ENCODE measurements around the gene LAMB1. TPM values are rescaled to one million over a fixed set of nuclear protein-coding genes. Genes with fewer than 3 reads are reported as not detected.

LAMB1 gene
- polyA plus RNA-seq, 1 experiment, result 204 TPM

GRCh38 chr7:108014747-108015682 is 12.1 kb upstream of the LAMB1 start:
- H3K27me3 ChIP-seq (ENCODE audit: control insufficient read depth, insufficient read depth, low read length), result no peaks in the 10 kb centered on the region
- ChIA-PET CTCF (interaction anchor here (2.1 to 4.0 kb wide), 2 partner anchors 9 to 11 kb away, joined by 11 to 12 read pairs; partner anchors contain the start of gene LAMB1), POLR2A (interaction anchor here (1.0 kb wide), 1 partner anchor 79 kb away, joined by 4 read pairs; no protein-coding TSS in a partner anchor)
- no peak for TF ChIP-seq CTCF (IDR thresholded peaks at IDR 0.05; ENCODE audit: insufficient read depth, low read depth, low read length)
- no peaks in the 10 kb centered on the region for H3K36me3 ChIP-seq (ENCODE audit: control insufficient read depth, insufficient read depth, low read length)
- no peak for DNase-seq (ENCODE audit: low read depth)
- no peak overlapping the region for H3K4me3 ChIP-seq (ENCODE audit: low read depth, low read length)

GRCh38 chr7:108014215-108014614 is 11.3 kb upstream of the LAMB1 start:
- POLR2A ChIA-PET, result no interaction called here
- CTCF ChIA-PET, result interaction anchor here (0.6 to 4.0 kb wide), 2 partner anchors 11 to 60 kb away, joined by 5 to 11 read pairs; partner anchors contain the start of gene LAMB1
- no peak for DNase-seq (ENCODE audit: low read depth)
- H3K27me3 ChIP-seq (ENCODE audit: control insufficient read depth, insufficient read depth, low read length), result no peaks in the 10 kb centered on the region
- no peak for TF ChIP-seq CTCF (IDR thresholded peaks at IDR 0.05; ENCODE audit: insufficient read depth, low read depth, low read length)
- H3K4me3 ChIP-seq (ENCODE audit: low read depth, low read length), result no peak overlapping the region
- H3K36me3 ChIP-seq (ENCODE audit: control insufficient read depth, insufficient read depth, low read length), result no peaks in the 10 kb centered on the region

GRCh38 chr7:108012499-108013430 is 9.8 kb upstream of the LAMB1 start:
- H3K4me3 ChIP-seq (ENCODE audit: low read depth, low read length), result no peak overlapping the region
- no peaks in the 10 kb centered on the region for H3K27me3 ChIP-seq (ENCODE audit: control insufficient read depth, insufficient read depth, low read length)
- POLR2A ChIA-PET, result no interaction called here
- no peak for DNase-seq (ENCODE audit: low read depth)
- CTCF ChIA-PET, result no interaction called here
- TF ChIP-seq CTCF (IDR thresholded peaks at IDR 0.05; ENCODE audit: insufficient read depth, low read depth, low read length), result no peak
- H3K36me3 ChIP-seq (ENCODE audit: control insufficient read depth, insufficient read depth, low read length), result no peaks in the 10 kb centered on the region

- CTCF ChIA-PET, result no interaction called here
- DNase-seq (ENCODE audit: low read depth), result no peak
- Histone ChIP-seq H3K36me3 (ENCODE audit: control insufficient read depth, insufficient read depth, low read length) (no peaks in the 10 kb centered on the region), H3K4me3 (ENCODE audit: low read depth, low read length) (no peak overlapping the region), H3K27me3 (ENCODE audit: control insufficient read depth, insufficient read depth, low read length) (no peaks in the 10 kb centered on the region; the same call in 1 of the 2 replicates)
- POLR2A ChIA-PET, result no interaction called here
- TF ChIP-seq CTCF (IDR thresholded peaks at IDR 0.05; ENCODE audit: insufficient read depth, low read depth, low read length), result no peak
These were observed 7.4 kb upstream of the LAMB1 start for GRCh38 chr7:108010377-108010776.

GRCh38 chr7:108009873-108010272 is 6.9 kb upstream of the LAMB1 start:
- H3K4me3 ChIP-seq (ENCODE audit: low read depth, low read length), result no peak overlapping the region
- no peak for DNase-seq (ENCODE audit: low read depth)
- H3K27me3 ChIP-seq (ENCODE audit: control insufficient read depth, insufficient read depth, low read length), result no peaks in the 10 kb centered on the region; the same call in 1 of the 2 replicates
- H3K36me3 ChIP-seq (ENCODE audit: control insufficient read depth, insufficient read depth, low read length), result no peaks in the 10 kb centered on the region
- ChIA-PET POLR2A (no interaction called here), CTCF (no interaction called here)
- no peak for TF ChIP-seq CTCF (IDR thresholded peaks at IDR 0.05; ENCODE audit: insufficient read depth, low read depth, low read length)

All from BJ (cell line).